ENCODE measurements around the gene B3GALNT2.

DNA sequence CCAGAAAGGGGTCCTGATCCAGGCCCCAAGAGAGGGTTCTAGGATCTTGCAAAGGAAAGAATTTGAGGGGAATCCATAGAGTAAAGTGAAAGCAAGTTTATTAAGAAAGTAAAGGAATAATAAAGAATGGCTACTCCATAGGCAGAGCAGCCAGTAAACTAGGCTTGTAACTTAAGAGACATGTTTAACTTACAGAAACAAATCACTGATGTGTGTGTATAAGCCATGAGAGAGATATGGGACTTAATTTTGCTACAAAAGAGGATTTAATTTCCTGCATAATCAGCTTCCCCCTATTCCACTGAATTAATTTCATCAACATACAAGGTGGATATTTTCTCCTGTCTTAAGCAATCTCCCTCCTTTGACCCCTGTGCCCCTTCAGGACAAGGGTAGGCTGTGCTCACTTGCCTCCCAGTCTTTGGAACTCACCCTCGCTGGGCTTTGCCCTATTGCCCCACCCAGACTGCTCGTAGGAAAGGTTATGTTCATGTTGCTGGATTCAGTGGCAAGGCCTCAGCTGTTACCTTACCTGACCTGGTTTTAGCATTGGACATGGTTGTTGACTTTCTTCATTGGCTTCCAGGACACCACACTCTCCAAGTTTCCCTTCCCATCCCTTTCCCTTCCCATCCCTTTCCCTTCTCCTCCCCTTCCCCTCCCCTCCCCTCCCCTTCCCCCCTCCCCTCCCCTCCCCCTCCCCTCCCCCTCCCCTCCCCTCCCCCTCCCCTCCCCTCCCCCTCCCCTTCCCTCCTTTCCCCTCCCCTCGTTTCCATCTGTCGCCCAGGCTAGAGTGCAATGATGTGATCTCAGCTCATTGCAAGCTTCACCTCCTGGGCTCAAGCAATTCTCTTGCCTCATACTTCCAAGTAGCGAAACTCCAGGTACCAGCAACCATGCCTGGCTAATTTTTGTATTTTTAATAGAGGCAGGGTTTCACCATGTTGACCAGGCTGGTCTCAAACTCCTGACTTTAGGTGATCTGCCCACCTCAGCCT is 92.5 kb downstream of the B3GALNT2 start:
- TF ChIP-seq TAF1 (IDR thresholded peaks at IDR 0.05; ENCODE audit: borderline replicate concordance, insufficient read depth, low read length), result no peak
- no peak for TF ChIP-seq POLR2AphosphoS5 (IDR thresholded peaks at IDR 0.05; ENCODE audit: low read depth, low read length)
- TF ChIP-seq, protein P1, sequence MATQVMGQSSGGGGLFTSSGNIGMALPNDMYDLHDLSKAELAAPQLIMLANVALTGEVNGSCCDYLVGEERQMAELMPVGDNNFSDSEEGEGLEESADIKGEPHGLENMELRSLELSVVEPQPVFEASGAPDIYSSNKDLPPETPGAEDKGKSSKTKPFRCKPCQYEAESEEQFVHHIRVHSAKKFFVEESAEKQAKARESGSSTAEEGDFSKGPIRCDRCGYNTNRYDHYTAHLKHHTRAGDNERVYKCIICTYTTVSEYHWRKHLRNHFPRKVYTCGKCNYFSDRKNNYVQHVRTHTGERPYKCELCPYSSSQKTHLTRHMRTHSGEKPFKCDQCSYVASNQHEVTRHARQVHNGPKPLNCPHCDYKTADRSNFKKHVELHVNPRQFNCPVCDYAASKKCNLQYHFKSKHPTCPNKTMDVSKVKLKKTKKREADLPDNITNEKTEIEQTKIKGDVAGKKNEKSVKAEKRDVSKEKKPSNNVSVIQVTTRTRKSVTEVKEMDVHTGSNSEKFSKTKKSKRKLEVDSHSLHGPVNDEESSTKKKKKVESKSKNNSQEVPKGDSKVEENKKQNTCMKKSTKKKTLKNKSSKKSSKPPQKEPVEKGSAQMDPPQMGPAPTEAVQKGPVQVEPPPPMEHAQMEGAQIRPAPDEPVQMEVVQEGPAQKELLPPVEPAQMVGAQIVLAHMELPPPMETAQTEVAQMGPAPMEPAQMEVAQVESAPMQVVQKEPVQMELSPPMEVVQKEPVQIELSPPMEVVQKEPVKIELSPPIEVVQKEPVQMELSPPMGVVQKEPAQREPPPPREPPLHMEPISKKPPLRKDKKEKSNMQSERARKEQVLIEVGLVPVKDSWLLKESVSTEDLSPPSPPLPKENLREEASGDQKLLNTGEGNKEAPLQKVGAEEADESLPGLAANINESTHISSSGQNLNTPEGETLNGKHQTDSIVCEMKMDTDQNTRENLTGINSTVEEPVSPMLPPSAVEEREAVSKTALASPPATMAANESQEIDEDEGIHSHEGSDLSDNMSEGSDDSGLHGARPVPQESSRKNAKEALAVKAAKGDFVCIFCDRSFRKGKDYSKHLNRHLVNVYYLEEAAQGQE (IDR thresholded peaks at IDR 0.05; ENCODE audit: insufficient read depth in 1 of 2, low read depth in 2 of 2, low read length in 2 of 2), result no peak

All from PFSK-1 (cell line).